IMR-90 (cell line): ENCODE results near the gene GPHB5. TPM values are rescaled to one million over a fixed set of nuclear protein-coding genes. Genes with fewer than 3 reads are reported as not detected.
A peak's percentile ranks its signal among the peaks of the same experiment; 100 is the strongest.

ENCODE experiments used
- ATAC-seq: fragments of 200-7000 bp; cut with Tn5 transposase; 2 replicates; pipeline ENCODE4 v1.9.1; 2020; ENCODE audit warnings: low read depth, mild to moderate bottlenecking, moderate library complexity
- BruUV-seq: library from RNA; stranded (reverse); fragments of 400-500 nt; replicated peaks from 2 replicates; lab custom pipeline; 2021; lab: Mats Ljungman, UMichigan
- CTCF ChIA-PET: fragments of 300-600 bp; formaldehyde crosslinking; extraction: SDS; loops from one replicate; lab custom pipeline; 2021; ENCODE audit warnings: antibody characterized with exemption; lab: Yijun Ruan, JAX
- POLR2A ChIA-PET: fragments of 300-600 bp; sonication (Branson Sonifier 250); formaldehyde crosslinking; loops from one replicate; lab custom pipeline; 2022; ENCODE audit warnings: antibody characterized with exemption; ENCODE audit not compliant: unreplicated experiment; lab: Charles Lee
- DNase-seq: peaks from one replicate; pipeline ENCODE4 v3.0.0; 2013
- H2AFZ ChIP-seq: replicated peaks from 2 replicates; pipeline ENCODE3; 2013; ENCODE audit warnings: low read length, mild to moderate bottlenecking; ENCODE audit not compliant: poor library complexity
- H2AK5ac ChIP-seq: 2 replicates; pipeline ENCODE4 v1.6.1; 2013; ENCODE audit warnings: low read depth, low read length, inconsistent platforms
- H2AK9ac ChIP-seq: replicated peaks from 2 replicates; pipeline ENCODE3; 2013; ENCODE audit warnings: mild to moderate bottlenecking, low read depth, low read length, moderate library complexity; ENCODE audit not compliant: poor library complexity
- H2BK120ac ChIP-seq: 2 replicates; pipeline ENCODE4 v1.6.1; 2013; ENCODE audit warnings: low read depth, low read length, inconsistent platforms
- H2BK15ac ChIP-seq: 3 replicates; pipeline ENCODE4 v1.6.1; 2013; ENCODE audit warnings: low read depth, low read length, inconsistent platforms
- H2BK20ac ChIP-seq: 2 replicates; pipeline ENCODE4 v1.6.1; 2013; ENCODE audit warnings: low read depth, mild to moderate bottlenecking, inconsistent platforms, low read length, moderate library complexity
- H2BK5ac ChIP-seq: 2 replicates; pipeline ENCODE4 v1.6.1; 2013; ENCODE audit warnings: mild to moderate bottlenecking, low read depth, low read length, inconsistent platforms; ENCODE audit not compliant: poor library complexity, severe bottlenecking
- H3K14ac ChIP-seq: replicated peaks from 2 replicates; pipeline ENCODE4 v1.6.1; 2013; ENCODE audit warnings: low read depth, low read length, inconsistent platforms
- H3K18ac ChIP-seq: 2 replicates; pipeline ENCODE4 v1.6.1; 2013; ENCODE audit warnings: low read depth, low read length, control low read depth
- H3K23ac ChIP-seq: 2 replicates; pipeline ENCODE4 v1.6.1; 2013; ENCODE audit warnings: low read depth, low read length, inconsistent platforms
- H3K27ac ChIP-seq: 2 replicates; pipeline ENCODE4 v1.5.1; 2013; ENCODE audit warnings: mild to moderate bottlenecking, control low read depth, low read length; ENCODE audit not compliant: insufficient read depth
- H3K27me3 ChIP-seq: 2 replicates; pipeline ENCODE4 v1.6.1; 2013; ENCODE audit warnings: low read length; ENCODE audit not compliant: control insufficient read depth, insufficient read depth
- H3K36me3 ChIP-seq: 2 replicates; pipeline ENCODE4 v1.6.1; 2013; ENCODE audit warnings: low read length, mixed read lengths; ENCODE audit not compliant: control insufficient read depth, insufficient read depth
- H3K4ac ChIP-seq: 2 replicates; pipeline ENCODE4 v1.6.1; 2013; ENCODE audit warnings: low read depth, low read length, inconsistent platforms
- H3K4me1 ChIP-seq: 2 replicates; pipeline ENCODE4 v1.6.1; 2013; ENCODE audit warnings: low read length, mixed read lengths; ENCODE audit not compliant: control insufficient read depth, insufficient read depth
- H3K4me2 ChIP-seq: 2 replicates; pipeline ENCODE4 v1.6.1; 2013; ENCODE audit warnings: low read depth, mild to moderate bottlenecking, control low read depth, low read length, moderate library complexity
- H3K4me3 ChIP-seq: 2 replicates; pipeline ENCODE4 v1.5.1; 2013; ENCODE audit warnings: low read depth, mild to moderate bottlenecking, control low read depth, low read length, moderate library complexity; ENCODE audit not compliant: insufficient read depth
- H3K56ac ChIP-seq: 2 replicates; pipeline ENCODE4 v1.6.1; 2013; ENCODE audit warnings: low read length, inconsistent platforms; ENCODE audit not compliant: insufficient read depth; ENCODE audit errors: extremely low read depth
- H3K79me1 ChIP-seq, 2 experiments: 2 replicates each; pipeline ENCODE4 v1.6.1; 2013; ENCODE audit warnings: low read length in 2 of 2, inconsistent platforms in 1 of 2, low read depth in 1 of 2
- H3K9ac ChIP-seq: 2 replicates; pipeline ENCODE4 v1.6.1; 2013; ENCODE audit warnings: low read depth, low read length, control low read depth
- H3K9me1 ChIP-seq: 2 replicates; pipeline ENCODE4 v1.6.1; 2013; ENCODE audit warnings: low read length, inconsistent platforms; ENCODE audit not compliant: insufficient read depth
- H3K9me3 ChIP-seq: 2 replicates; pipeline ENCODE4 v1.6.1; 2013; ENCODE audit warnings: low read length; ENCODE audit not compliant: control insufficient read depth, insufficient read depth
- H4K20me1 ChIP-seq: 2 replicates; pipeline ENCODE4 v1.6.1; 2013; ENCODE audit warnings: low read length, inconsistent platforms; ENCODE audit not compliant: insufficient read depth
- H4K5ac ChIP-seq: 2 replicates; pipeline ENCODE4 v1.6.1; 2013; ENCODE audit warnings: mild to moderate bottlenecking, low read depth, low read length, control low read depth
- H4K8ac ChIP-seq, 2 experiments: 2 replicates each; pipeline ENCODE4 v1.6.1; 2013; ENCODE audit warnings: low read depth in 2 of 2, low read length in 2 of 2, control low read depth in 1 of 2, inconsistent platforms in 1 of 2
- H4K91ac ChIP-seq: 2 replicates; pipeline ENCODE4 v1.6.1; 2013; ENCODE audit warnings: low read depth, low read length, inconsistent platforms; ENCODE audit not compliant: insufficient read depth
- BHLHE40 ChIP-seq: fragments of 150-350 bp; IDR thresholded peaks from 2 replicates; pipeline ENCODE4 v1.6.1; 2016; ENCODE audit warnings: mild to moderate bottlenecking, low read depth, low read length
- CEBPB ChIP-seq: IDR thresholded peaks from 2 replicates; pipeline ENCODE4 v1.6.1; 2012; ENCODE audit warnings: low read depth, low read length, improper control_type of control experiment
- CHD1 ChIP-seq: IDR thresholded peaks from 2 replicates; pipeline ENCODE4 v1.6.1; 2012; ENCODE audit warnings: low read depth, low read length, improper control_type of control experiment
- FOS ChIP-seq: fragments of 150-350 bp; IDR thresholded peaks from 2 replicates; pipeline ENCODE4 v1.6.1; 2016; ENCODE audit warnings: low read depth, low read length
- MAFK ChIP-seq: IDR thresholded peaks from 2 replicates; pipeline ENCODE4 v1.6.1; 2012; ENCODE audit warnings: low read depth, low read length, improper control_type of control experiment
- MAZ ChIP-seq: IDR thresholded peaks from 2 replicates; pipeline ENCODE4 v1.6.1; 2012; ENCODE audit warnings: low read depth, mild to moderate bottlenecking, low read length, improper control_type of control experiment, moderate library complexity, borderline replicate concordance
- MXI1 ChIP-seq: IDR thresholded peaks from 2 replicates; pipeline ENCODE4 v1.6.1; 2012; ENCODE audit warnings: low read depth, mild to moderate bottlenecking, low read length, moderate library complexity, borderline replicate concordance
- NFE2L2 ChIP-seq: fragments of 150-350 bp; IDR thresholded peaks from 2 replicates; pipeline ENCODE4 v1.6.1; 2016; ENCODE audit warnings: low read depth, mild to moderate bottlenecking, low read length
- POLR2A ChIP-seq: IDR thresholded peaks from 2 replicates; pipeline ENCODE4 v1.6.1; 2012; ENCODE audit warnings: mild to moderate bottlenecking, low read depth, low read length
- RAD21 ChIP-seq: IDR thresholded peaks from 2 replicates; pipeline ENCODE4 v1.6.1; 2012; ENCODE audit warnings: low read length, improper control_type of control experiment
- RCOR1 ChIP-seq: IDR thresholded peaks from 2 replicates; pipeline ENCODE4 v1.6.1; 2012; ENCODE audit warnings: mild to moderate bottlenecking, low read length, improper control_type of control experiment; ENCODE audit not compliant: insufficient replicate concordance
- RFX5 ChIP-seq: IDR thresholded peaks from 2 replicates; pipeline ENCODE4 v1.8.0; 2012; ENCODE audit warnings: low read depth, mild to moderate bottlenecking, low read length, moderate library complexity
- SMC3 ChIP-seq: fragments of 150-350 bp; IDR thresholded peaks from 2 replicates; pipeline ENCODE4 v1.6.1; 2016; ENCODE audit warnings: low read depth, mild to moderate bottlenecking, antibody characterized with exemption, low read length, moderate library complexity
- WGBS, 2 experiments: methylation state at CpG; one replicate each; pipeline versions ENCODE4 v1.1.5 to v1.1.7; 2013; ENCODE audit warnings: missing lambda C conversion rate in 2 of 2; ENCODE audit not compliant: insufficient read length in 1 of 2; ENCODE audit errors: extremely low coverage in 2 of 2; 5-methylcytosine and 5-hydroxymethylcytosine counted together
- dilution Hi-C: fragments of 300-500 bp; cut with HindIII; formaldehyde crosslinking; loops from one replicate; pipeline ENCODE4 v1.14.3; 2018; ENCODE audit warnings: low sequenced_read_pairs; ENCODE audit not compliant: unreplicated experiment
- in situ Hi-C: fragments of 300-500 bp; cut with MboI; formaldehyde crosslinking; loops from 3 replicates; pipeline ENCODE4 v1.14.3; 2019; ENCODE audit warnings: low sequenced_read_pairs, inconsistent platforms, mixed read lengths
- intact Hi-C: fragments of 100-400 bp; cut with micrococcal nuclease; formaldehyde crosslinking; loops from 2 replicates; pipeline ENCODE4 v1.10.0; 2022
- polyA plus RNA-seq, 3 experiments: library from polyadenylated mRNA; depleted of rRNA; stranded (reverse); fragments of >200 nt; gene quantifications; 2 replicates each; pipeline ENCODE4 v1.2.3, GENCODE V29; 2012; ENCODE audit warnings: low replicate concordance in 1 of 3
- total RNA-seq: library from RNA; depleted of rRNA; stranded (reverse); fragments of >200 nt; gene quantifications from 2 replicates; pipeline ENCODE4 v1.2.3, GENCODE V29; 2012
- TF ChIP-seq, protein P1 (sequence below): conservative IDR thresholded peaks from 2 replicates; pipeline ENCODE4 v1.5.1; 2012; ENCODE audit warnings: mild to moderate bottlenecking, low read depth, low read length, improper control_type of control experiment
- TF ChIP-seq, protein P2 (sequence below): fragments of 150-350 bp; IDR thresholded peaks from 2 replicates; pipeline ENCODE4 v1.6.1; 2017; ENCODE audit warnings: mild to moderate bottlenecking, antibody characterized with exemption, low read length, low read depth
- TF ChIP-seq, protein P3 (sequence below): fragments of 150-350 bp; IDR thresholded peaks from 2 replicates; pipeline ENCODE4 v1.6.1; 2016; ENCODE audit warnings: low read depth, mild to moderate bottlenecking, low read length, moderate library complexity, borderline replicate concordance

The GPHB5 gene
- total and polyA plus RNA-seq, 2 of the 4 experiments (the other 2 are of a cell fraction) = not detected

DNA sequence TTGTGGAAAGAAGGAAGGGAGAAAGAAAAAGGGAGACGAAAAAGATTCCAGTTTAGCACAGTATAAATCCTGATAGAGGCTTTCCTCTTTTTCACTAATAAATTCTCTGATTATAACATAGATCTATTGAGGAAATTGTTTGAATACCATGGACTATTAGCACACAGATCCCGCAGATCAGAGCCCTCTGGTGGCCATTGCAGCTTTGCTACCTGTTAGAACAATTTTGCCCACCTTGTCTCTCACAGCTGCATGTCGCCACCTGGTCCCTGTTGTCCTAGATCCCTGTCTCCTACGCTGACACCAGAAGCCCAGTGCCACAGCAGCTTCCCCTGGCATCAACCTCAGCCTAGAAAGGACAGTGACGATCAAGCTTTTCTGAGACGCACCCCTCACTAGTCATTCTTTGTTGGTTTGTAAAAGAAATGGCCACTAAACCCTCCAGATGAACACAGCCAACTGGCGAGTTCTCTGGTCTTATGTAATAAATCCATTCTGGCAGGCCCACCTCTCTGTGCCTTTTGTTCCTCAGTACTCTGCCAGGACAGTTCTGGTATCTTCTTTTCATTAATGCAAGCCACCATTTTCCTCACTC lies 9.9 kb downstream of the GPHB5 start:
- intact Hi-C loops = loop anchor here (1.0 kb wide), 1 partner anchor 1146 kb away; no protein-coding TSS in a partner anchor
- Histone ChIP-seq H3K18ac (no peak overlapping the region), H3K56ac (no peak overlapping the region), H3K9me1 (no peaks in the 10 kb centered on the region), H2AK9ac (no peak overlapping the region), H3K79me1 (no peaks in the 10 kb centered on the region), H2AFZ (no peak overlapping the region), H3K4ac (no peak overlapping the region), H4K20me1 (no peaks in the 10 kb centered on the region), H3K27me3 (peaks cover 7% of the 10 kb centered on the region), H3K9ac (no peak overlapping the region), H2AK5ac (no peak overlapping the region), H3K36me3 (no peaks in the 10 kb centered on the region), H3K23ac (no peak overlapping the region), H2BK120ac (no peak overlapping the region), H2BK20ac (no peak overlapping the region), H3K27ac (no peak overlapping the region), H4K8ac (no peak overlapping the region), H3K4me2 (no peak overlapping the region), H3K4me3 (no peak overlapping the region), H3K9me3 (no peaks in the 10 kb centered on the region), H4K5ac (no peak overlapping the region), H2BK5ac (no peak overlapping the region), H2BK15ac (no peak overlapping the region), H3K4me1 (no peaks in the 10 kb centered on the region), H3K14ac (no peak overlapping the region), H4K91ac (no peak overlapping the region)
- DNase-seq (peak; percentile 29), ATAC-seq (no peak)
- no TSS peak for BruUV-seq
- POLR2A ChIA-PET = no interaction called here
- TF ChIP-seq POLR2A (no peak), MAFK (no peak), RFX5 (no peak), RCOR1 (no peak), MXI1 (no peak), CEBPB (no peak), BHLHE40 (no peak), NFE2L2 (no peak), FOS (no peak), MAZ (no peak), RAD21 (peak; percentile 45), SMC3 (peak; percentile 45; the same call in 1 of the 2 replicates), CHD1 (no peak)
- TF ChIP-seq, protein P1, sequence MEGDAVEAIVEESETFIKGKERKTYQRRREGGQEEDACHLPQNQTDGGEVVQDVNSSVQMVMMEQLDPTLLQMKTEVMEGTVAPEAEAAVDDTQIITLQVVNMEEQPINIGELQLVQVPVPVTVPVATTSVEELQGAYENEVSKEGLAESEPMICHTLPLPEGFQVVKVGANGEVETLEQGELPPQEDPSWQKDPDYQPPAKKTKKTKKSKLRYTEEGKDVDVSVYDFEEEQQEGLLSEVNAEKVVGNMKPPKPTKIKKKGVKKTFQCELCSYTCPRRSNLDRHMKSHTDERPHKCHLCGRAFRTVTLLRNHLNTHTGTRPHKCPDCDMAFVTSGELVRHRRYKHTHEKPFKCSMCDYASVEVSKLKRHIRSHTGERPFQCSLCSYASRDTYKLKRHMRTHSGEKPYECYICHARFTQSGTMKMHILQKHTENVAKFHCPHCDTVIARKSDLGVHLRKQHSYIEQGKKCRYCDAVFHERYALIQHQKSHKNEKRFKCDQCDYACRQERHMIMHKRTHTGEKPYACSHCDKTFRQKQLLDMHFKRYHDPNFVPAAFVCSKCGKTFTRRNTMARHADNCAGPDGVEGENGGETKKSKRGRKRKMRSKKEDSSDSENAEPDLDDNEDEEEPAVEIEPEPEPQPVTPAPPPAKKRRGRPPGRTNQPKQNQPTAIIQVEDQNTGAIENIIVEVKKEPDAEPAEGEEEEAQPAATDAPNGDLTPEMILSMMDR = peak; percentile 51
- TF ChIP-seq, protein P2, sequence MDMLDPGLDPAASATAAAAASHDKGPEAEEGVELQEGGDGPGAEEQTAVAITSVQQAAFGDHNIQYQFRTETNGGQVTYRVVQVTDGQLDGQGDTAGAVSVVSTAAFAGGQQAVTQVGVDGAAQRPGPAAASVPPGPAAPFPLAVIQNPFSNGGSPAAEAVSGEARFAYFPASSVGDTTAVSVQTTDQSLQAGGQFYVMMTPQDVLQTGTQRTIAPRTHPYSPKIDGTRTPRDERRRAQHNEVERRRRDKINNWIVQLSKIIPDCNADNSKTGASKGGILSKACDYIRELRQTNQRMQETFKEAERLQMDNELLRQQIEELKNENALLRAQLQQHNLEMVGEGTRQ = no peak
- TF ChIP-seq, protein P3, sequence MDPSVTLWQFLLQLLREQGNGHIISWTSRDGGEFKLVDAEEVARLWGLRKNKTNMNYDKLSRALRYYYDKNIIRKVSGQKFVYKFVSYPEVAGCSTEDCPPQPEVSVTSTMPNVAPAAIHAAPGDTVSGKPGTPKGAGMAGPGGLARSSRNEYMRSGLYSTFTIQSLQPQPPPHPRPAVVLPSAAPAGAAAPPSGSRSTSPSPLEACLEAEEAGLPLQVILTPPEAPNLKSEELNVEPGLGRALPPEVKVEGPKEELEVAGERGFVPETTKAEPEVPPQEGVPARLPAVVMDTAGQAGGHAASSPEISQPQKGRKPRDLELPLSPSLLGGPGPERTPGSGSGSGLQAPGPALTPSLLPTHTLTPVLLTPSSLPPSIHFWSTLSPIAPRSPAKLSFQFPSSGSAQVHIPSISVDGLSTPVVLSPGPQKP = no peak
- in situ Hi-C loops = no loop called here
- WGBS, 2 experiments = 58% methylated on average over 2 of the region's 7 CpGs; no CpG with 5 or more reads in 1 of the 2 experiments
- CTCF ChIA-PET = no interaction called here
- dilution Hi-C loops = no loop called here
